HG03565 (cell line): ENCODE results near the gene STAMBPL1.
"Not testable (repeated sequence)": the region's sequence is repeated elsewhere in the genome, so short reads cannot be mapped to it uniquely, and the experiment has no call there.

ENCODE experiments used
- ATAC-seq: cut with Tn5 transposase; IDR thresholded peaks from one replicate; pipeline ENCODE4 v1.9.1; 2021; ENCODE audit warnings: mild to moderate bottlenecking, moderate library complexity; ENCODE audit not compliant: unreplicated experiment

Gene STAMBPL1

DNA sequence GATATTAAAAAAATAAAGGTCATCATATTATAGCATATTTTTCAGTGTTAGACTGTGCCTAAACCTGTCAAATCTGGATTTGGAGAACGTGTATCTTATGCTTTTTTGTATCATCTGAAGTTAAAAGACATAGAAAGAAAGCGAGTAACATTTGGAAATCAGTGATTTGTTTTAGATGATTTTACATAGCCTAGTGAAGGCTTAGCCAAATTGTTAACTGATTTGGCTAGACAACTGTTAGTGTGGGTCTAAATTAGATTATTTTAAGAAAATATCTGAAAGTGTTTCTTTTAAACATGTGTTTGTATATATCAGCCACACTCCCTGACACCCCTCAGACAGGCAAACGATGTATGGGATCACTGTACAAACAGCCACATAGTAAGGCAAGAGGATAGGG lies 36.9 kb downstream of the STAMBPL1 start:
- ATAC-seq, result no peak

GRCh38 chr10:88918191-88918905 lies 38.3 kb downstream of the STAMBPL1 start:
- ATAC-seq, result no peak

DNA sequence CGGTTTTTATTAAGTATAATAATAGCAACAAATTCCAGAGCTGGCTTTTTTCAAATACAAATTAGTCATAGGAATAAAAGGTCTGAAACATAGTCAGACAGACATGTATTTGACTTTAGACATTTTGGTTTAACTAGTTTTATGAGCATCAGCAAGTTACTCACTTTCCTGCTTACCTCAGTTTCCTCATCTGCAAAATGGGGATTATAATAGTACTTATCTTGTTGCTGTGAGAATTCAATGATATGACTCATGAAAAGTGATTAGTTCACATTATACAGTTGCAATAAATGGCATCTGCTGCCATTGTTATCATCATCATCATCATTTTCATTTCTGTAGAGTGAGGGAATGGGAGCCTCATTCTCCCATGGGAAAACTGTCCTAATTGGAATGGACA lies 39.0 kb downstream of the STAMBPL1 start:
- ATAC-seq, result no peak

DNA sequence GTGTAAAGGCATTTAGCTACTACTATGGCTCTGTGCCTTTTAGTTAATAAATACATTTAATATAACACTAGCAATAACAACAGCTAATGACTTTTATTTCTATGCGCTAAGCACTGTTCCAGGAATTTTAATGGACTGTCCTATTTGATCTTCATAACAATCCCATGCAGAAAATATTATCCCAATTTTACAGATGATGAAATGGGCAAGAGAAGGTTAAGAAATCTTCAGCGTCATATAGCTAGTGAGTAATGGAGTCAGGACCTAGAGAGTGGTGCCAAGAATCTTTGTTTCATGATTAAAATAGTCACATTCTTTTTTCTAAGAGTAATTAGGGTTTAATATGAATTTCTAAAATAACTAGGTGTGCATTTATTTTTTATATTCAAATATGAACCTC lies 40.2 kb downstream of the STAMBPL1 start:
- no peak for ATAC-seq

- no peak for ATAC-seq
Observed at GRCh38 chr10:88920986-88921593, 41.0 kb downstream of the STAMBPL1 start.

DNA sequence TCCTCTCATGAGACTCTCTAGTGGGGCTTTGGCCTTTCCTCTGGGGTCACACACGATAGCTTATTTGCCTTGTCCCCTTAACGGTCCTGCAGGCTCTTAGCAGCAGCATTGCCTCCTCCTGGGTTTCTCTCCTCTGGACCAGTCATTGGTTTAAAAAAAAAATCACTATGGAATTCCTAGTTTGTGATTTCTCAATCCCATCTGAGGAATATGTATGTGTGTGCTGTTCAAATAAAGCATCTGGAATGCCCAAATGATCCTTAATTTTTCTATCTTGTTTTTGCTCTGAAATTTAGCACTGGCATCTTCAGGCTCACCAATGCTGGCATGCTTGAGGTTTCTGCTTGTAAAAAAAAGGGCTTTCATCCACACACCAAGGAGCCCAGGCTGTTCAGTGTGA lies 42.0 kb downstream of the STAMBPL1 start:
- ATAC-seq, result no peak

DNA sequence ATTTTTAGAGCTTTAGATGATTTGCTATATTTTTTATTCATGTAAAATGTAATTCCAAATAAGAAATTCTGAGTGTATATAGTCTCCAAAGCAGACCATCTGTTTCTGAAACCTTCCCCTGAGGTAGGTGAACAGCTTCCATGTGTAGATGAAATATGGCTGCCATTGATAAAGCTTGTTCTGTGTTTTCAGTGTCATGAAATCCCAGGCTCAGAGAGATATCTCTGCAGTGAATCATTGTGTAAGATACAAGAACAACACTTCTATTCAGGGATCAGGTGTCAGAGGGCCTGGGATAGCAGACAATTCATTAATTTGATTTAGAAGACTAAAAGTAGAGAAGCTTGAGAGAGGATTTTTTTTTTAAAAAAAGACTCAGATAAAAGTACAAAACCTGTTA lies 43.5 kb downstream of the STAMBPL1 start:
- no peak for ATAC-seq

- ATAC-seq, result no peak
Observed at GRCh38 chr10:88926566-88927415, 46.7 kb downstream of the STAMBPL1 start.

GRCh38 chr10:88927416-88927690 lies 47.3 kb downstream of the STAMBPL1 start:
- ATAC-seq, result no peak

- ATAC-seq, result no peak
Observed at GRCh38 chr10:88928254-88928653, 48.2 kb downstream of the STAMBPL1 start.

DNA sequence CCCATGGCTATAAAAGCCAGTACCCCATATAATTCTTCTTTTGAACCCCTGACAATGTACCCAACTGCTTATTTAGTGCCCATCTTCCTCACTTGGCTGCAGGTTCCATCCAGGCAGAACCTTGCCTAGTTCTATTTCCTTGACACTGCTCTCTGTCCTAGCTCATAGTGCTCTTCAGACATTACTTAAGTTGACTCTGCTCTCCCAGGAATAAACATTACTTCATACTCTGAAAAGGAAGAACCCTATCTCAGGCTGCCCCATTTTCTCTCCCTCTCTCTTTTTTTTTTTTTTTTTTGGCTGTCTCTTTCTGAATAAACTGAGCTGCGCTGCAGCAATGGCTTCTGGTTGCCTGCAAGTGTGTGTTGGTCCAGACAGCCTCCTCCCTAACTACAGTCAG lies 51.5 kb downstream of the STAMBPL1 start:
- no peak for ATAC-seq

DNA sequence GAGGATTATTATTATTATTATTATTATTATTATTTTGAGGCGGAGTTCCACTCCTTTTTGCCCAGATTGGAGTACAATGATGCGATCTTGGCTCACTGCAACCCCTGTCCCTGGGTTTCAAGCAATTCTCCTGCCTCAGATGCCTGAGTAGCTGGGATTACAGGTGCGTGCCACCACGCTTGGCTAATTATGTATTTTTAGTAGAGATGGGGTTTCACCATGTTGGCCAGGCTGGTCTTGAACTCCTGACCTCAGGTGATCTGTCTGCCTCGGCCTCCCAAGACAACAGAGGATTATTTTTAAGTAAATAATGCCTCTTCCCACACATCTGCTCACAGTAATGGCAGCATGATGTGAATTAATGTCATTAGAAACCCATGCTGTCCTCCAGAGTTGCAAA lies 52.0 kb downstream of the STAMBPL1 start:
- ATAC-seq, result not testable (repeated sequence)

DNA sequence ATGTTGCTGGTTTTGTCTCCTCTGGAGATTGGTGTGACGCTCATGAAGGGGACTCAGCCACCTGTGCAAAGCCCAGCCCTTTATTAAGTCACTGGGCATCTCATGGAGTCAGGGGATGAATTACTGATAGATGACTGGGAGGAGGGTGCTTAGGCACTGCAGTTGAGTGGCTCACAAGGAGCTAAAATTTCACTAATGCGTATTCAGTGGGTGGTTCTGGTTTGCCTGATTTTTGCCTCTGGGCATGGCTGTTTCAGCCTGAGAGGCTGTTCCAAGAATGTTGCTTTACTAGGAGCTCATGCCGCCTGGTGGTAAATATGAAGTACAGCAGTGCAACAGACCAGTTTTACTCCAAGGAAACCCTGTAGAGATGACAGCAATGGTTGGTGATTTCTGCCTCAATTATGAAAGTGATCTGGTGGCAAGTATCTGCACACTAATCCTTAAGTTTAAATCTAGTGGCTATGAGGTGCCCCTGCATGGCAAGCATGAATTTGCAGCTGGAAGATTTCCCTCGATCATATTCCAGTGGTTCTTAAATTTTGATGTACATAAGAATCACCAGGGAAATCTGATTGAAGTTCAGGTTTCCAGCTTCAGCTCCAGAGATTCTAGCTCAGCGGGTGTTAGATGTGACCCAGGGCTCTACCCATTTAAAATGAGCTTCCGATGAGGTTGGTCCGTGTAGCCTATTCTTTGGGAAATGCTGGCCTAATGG lies 52.7 kb downstream of the STAMBPL1 start:
- peak; percentile 49 for ATAC-seq

GRCh38 chr10:88933564-88933963 lies 53.5 kb downstream of the STAMBPL1 start:
- no peak for ATAC-seq

GRCh38 chr10:88934900-88935672 lies 55.0 kb downstream of the STAMBPL1 start:
- ATAC-seq, result no peak

DNA sequence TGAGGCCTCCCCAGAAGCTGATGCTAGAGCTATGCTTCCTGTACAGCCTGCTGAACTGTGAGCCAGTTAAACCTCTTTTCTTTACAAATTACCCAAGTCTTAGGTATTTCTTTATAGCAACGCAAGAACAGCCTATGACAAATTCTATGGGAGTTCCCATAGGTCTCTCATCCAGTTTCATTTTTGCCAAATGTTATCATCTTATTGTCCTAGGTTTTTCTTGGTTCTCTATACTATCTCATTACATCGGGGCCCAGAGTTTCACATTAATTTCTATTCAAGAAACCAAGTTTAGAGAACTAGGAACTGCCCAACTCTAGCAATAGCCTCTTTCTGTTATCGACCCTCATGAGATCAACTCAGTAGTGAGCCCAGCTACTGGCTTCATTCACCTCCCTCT lies 56.6 kb downstream of the STAMBPL1 start:
- ATAC-seq, result no peak

DNA sequence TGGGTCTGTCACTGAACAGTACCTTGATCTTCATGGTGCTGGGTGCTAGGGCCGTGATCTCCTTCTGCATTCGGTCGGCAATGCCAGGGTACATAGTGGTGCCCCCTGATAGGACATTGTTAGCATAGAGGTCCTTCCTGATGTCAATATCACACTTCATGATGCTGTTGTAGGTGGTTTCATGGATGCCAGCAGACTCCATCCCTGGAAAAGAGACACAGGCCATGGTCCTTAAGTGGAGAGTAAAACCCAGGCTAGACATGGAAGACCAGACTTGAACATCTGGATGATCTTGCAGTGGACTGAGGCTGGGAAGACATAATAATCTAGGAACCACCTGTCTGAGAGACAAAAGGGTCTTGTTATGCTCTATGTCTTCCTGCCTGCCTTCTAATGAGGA lies 58.0 kb downstream of the STAMBPL1 start:
- ATAC-seq, result no peak

DNA sequence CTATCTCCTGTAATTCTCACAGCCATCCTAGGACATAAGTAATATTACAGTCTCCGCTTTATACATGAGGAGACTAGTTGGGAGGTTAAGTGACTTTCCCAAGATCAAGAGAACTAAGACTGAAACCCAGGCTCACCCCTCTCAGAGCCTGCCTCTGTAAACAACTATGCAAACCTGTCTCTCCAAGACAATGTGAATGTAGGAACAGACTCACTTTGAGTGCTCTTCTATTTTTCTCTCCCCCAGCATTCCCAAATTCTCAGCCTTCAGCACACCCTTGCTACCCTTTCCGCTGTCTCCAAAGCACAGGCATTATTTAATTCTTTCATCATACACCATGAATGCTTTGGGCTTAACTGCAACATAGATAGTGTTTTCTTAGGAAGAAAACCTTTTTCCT lies 58.9 kb downstream of the STAMBPL1 start:
- no peak for ATAC-seq

GRCh38 chr10:88941026-88941425 lies 61.0 kb downstream of the STAMBPL1 start:
- ATAC-seq, result no peak

DNA sequence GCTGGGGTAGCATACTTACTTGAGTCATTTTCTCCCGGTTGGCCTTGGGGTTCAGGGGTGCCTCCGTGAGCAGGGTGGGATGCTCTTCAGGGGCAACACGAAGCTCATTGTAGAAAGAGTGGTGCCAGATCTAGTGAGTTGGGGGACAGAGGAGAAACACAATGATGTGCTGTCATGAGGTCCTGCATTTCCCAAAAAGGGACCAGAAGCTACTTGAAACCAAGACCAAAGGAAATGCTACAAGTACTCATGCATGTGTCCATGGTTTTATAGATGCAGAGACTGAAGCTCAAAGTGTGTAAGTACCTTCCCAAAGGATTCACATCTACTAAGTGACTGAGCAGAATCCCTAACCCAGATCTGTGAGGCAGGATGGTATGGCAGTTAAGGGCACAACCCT lies 63.7 kb downstream of the STAMBPL1 start:
- ATAC-seq, result no peak

GRCh38 chr10:88944813-88945212 lies 64.8 kb downstream of the STAMBPL1 start:
- ATAC-seq, result no peak
